SK-N-SH treated with all-trans-retinoic acid at 6 μM for 48 hours (cell line): Measurements from ENCODE around the gene UGT1A6.
"Not testable (repeated sequence)": the region's sequence is repeated elsewhere in the genome, so short reads cannot be mapped to it uniquely, and the experiment has no call there.

Source experiments
- ATAC-seq: fragments of 200-7000 bp; cut with Tn5 transposase; 3 replicates; pipeline ENCODE4 v1.9.1; 2020; ENCODE audit warnings: mild to moderate bottlenecking, moderate library complexity
- ARNTL ChIP-seq: fragments of 450-650 bp; formaldehyde crosslinking; IDR thresholded peaks from 2 replicates; pipeline ENCODE4 v1.5.0; 2020; ENCODE audit warnings: low read depth, mild to moderate bottlenecking, moderate library complexity, borderline replicate concordance
- CSDC2 ChIP-seq: fragments of 250-450 bp; sonication (Bioruptor Pico); IDR thresholded peaks from 2 replicates; pipeline ENCODE4 v1.5.0; 2020; ENCODE audit warnings: mild to moderate bottlenecking, moderate library complexity
- CSRNP3 ChIP-seq: fragments of 250-450 bp; sonication (Bioruptor Pico); IDR thresholded peaks from 2 replicates; pipeline ENCODE4 v1.5.1; 2021; ENCODE audit warnings: mild to moderate bottlenecking, moderate library complexity
- ESRRG ChIP-seq: fragments of 250-450 bp; sonication (Bioruptor Pico); IDR thresholded peaks from 2 replicates; pipeline ENCODE4 v1.6.1; 2021; ENCODE audit warnings: mild to moderate bottlenecking
- ISL1 ChIP-seq: fragments of 250-450 bp; sonication (Bioruptor Pico); IDR thresholded peaks from 2 replicates; pipeline ENCODE4 v2.1.2; 2022; ENCODE audit warnings: mild to moderate bottlenecking, moderate library complexity
- OSR1 ChIP-seq: fragments of 250-450 bp; sonication (Bioruptor Pico); IDR thresholded peaks from 2 replicates; pipeline ENCODE4 v1.8.0; 2022; ENCODE audit warnings: moderate library complexity, mild to moderate bottlenecking, inconsistent platforms
- RARB ChIP-seq: fragments of 250-450 bp; sonication (Bioruptor Pico); IDR thresholded peaks from 2 replicates; pipeline ENCODE4 v1.8.0; 2021; ENCODE audit warnings: mild to moderate bottlenecking, moderate library complexity
- TCF4 ChIP-seq: fragments of 250-450 bp; sonication (Bioruptor Pico); IDR thresholded peaks from 2 replicates; pipeline ENCODE4 v1.8.0; 2021; ENCODE audit warnings: mild to moderate bottlenecking, moderate library complexity, borderline replicate concordance
- TOX ChIP-seq: fragments of 250-450 bp; sonication (Bioruptor Pico); IDR thresholded peaks from 2 replicates; pipeline ENCODE4 v1.8.0; 2021; ENCODE audit warnings: mild to moderate bottlenecking, moderate library complexity, borderline replicate concordance
- TSHZ2 ChIP-seq: fragments of 250-450 bp; sonication (Bioruptor Pico); IDR thresholded peaks from 2 replicates; pipeline ENCODE4 v1.5.0; 2020; ENCODE audit warnings: mild to moderate bottlenecking, moderate library complexity
- ZC3H10 ChIP-seq: fragments of 250-450 bp; sonication (Bioruptor Pico); IDR thresholded peaks from 2 replicates; pipeline ENCODE4 v1.5.1; 2021; ENCODE audit warnings: mild to moderate bottlenecking, moderate library complexity
- ZFP3 ChIP-seq: fragments of 250-450 bp; sonication (Bioruptor Pico); IDR thresholded peaks from 2 replicates; pipeline ENCODE4 v1.5.0; 2020; ENCODE audit warnings: mild to moderate bottlenecking, moderate library complexity
- ZFP30 ChIP-seq: fragments of 450-650 bp; formaldehyde crosslinking; IDR thresholded peaks from 2 replicates; pipeline ENCODE4 v1.5.0; 2022; ENCODE audit warnings: mild to moderate bottlenecking, moderate library complexity
- ZNF565 ChIP-seq: fragments of 450-650 bp; formaldehyde crosslinking; conservative IDR thresholded peaks from 2 replicates; pipeline ENCODE4 v1.5.0; 2020; ENCODE audit warnings: low read depth, mild to moderate bottlenecking, moderate library complexity
- ZNF70 ChIP-seq: fragments of 450-650 bp; formaldehyde crosslinking; IDR thresholded peaks from 2 replicates; pipeline ENCODE4 v1.5.0; 2020; ENCODE audit warnings: mild to moderate bottlenecking, moderate library complexity
- ZNF8 ChIP-seq: fragments of 450-650 bp; formaldehyde crosslinking; IDR thresholded peaks from 2 replicates; pipeline ENCODE4 v1.5.0; 2020; ENCODE audit warnings: mild to moderate bottlenecking, moderate library complexity
- TF ChIP-seq, protein P1 (sequence below): fragments of 250-450 bp; sonication (Bioruptor Pico); IDR thresholded peaks from 2 replicates; pipeline ENCODE4 v1.8.0; 2021; ENCODE audit warnings: low read depth, mild to moderate bottlenecking, moderate library complexity, borderline replicate concordance
- TF ChIP-seq, protein P2 (sequence below): fragments of 250-450 bp; sonication (Bioruptor Pico); IDR thresholded peaks from 2 replicates; pipeline ENCODE4 v1.5.1; 2020; ENCODE audit warnings: low read depth, mild to moderate bottlenecking, moderate library complexity

Gene UGT1A6

DNA sequence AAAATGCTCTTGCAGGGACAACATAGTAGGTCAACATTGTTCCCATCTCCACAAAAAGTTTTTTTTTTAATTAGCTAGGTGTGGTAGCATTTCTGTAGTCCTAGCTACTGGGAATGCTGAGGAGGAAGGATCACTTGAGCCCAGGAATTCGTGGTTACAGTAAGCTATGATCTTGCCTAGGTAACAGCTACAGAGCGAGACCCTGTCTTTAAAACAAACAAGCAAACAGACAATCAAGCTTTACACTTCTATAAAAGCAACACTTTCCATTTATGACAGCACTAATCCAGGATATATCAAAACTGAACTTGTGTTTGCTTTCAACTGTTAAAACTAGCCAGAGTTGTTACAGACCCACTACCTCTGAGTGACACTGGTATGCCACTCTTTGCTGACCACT is 48.2 kb downstream of the UGT1A6 start (continued):
- TF ChIP-seq, protein P1, sequence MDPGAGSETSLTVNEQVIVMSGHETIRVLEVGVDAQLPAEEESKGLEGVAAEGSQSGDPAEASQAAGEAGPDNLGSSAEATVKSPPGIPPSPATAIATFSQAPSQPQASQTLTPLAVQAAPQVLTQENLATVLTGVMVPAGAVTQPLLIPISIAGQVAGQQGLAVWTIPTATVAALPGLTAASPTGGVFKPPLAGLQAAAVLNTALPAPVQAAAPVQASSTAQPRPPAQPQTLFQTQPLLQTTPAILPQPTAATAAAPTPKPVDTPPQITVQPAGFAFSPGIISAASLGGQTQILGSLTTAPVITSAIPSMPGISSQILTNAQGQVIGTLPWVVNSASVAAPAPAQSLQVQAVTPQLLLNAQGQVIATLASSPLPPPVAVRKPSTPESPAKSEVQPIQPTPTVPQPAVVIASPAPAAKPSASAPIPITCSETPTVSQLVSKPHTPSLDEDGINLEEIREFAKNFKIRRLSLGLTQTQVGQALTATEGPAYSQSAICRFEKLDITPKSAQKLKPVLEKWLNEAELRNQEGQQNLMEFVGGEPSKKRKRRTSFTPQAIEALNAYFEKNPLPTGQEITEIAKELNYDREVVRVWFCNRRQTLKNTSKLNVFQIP, result no peak

GRCh38 chr2:233743464-233744259 is 51.0 kb downstream of the UGT1A6 start:
- ATAC-seq, result no peak
- TF ChIP-seq ZC3H10 (no peak), CSDC2 (no peak), ISL1 (no peak), TCF4 (no peak), ZNF565 (CRISPR knock-in tag) (no peak), ZNF8 (CRISPR knock-in tag) (no peak), ZFP30 (CRISPR knock-in tag) (no peak), ZFP3 (CRISPR knock-in tag) (no peak), OSR1 (CRISPR knock-in tag) (no peak)
- TF ChIP-seq, protein P1, result no peak
- TF ChIP-seq, protein P2, sequence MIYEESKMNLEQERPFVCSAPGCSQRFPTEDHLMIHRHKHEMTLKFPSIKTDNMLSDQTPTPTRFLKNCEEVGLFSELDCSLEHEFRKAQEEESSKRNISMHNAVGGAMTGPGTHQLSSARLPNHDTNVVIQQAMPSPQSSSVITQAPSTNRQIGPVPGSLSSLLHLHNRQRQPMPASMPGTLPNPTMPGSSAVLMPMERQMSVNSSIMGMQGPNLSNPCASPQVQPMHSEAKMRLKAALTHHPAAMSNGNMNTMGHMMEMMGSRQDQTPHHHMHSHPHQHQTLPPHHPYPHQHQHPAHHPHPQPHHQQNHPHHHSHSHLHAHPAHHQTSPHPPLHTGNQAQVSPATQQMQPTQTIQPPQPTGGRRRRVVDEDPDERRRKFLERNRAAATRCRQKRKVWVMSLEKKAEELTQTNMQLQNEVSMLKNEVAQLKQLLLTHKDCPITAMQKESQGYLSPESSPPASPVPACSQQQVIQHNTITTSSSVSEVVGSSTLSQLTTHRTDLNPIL, result no peak

DNA sequence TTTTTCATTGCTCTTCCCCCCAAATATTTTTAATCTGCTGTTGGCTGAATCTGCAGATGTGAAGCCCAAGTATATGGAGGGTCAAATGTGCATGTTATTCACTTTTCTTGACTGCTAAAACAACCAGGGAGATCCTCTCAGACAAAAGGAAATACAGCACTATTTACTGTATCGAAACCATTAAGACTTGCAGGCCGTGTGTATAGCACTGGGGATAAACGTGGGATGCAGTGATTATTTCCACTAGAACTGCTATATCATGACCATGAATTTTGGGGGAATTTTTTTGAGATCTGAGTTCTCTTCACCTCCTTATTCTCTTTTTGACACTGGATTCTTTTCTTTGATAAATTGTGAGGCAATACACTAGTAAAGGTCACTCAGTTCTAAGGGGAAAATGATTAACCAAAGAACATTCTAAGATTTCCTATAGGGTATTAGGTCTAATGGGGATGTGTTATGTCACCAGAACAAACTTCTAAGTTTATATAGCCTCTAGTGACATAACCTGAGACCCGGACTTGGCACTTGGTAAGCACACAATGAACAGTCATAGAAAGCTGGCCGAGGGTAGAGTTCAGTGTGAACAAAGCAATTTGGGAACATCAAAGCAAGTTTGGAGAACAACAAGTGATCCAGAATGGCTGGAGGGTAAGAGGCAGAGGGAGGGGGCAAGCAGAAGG is 52.5 kb downstream of the UGT1A6 start:
- TF ChIP-seq CSRNP3 (CRISPR knock-in tag), result no peak
- no peak for TF ChIP-seq RARB (CRISPR knock-in tag)
- no peak for TF ChIP-seq ZNF565 (CRISPR knock-in tag)
- no peak for TF ChIP-seq TOX (CRISPR knock-in tag)
- no peak for TF ChIP-seq CSDC2
- TF ChIP-seq TCF4, result no peak
- TF ChIP-seq ZFP3 (CRISPR knock-in tag), result no peak
- TF ChIP-seq OSR1 (CRISPR knock-in tag), result no peak
- no peak for TF ChIP-seq ARNTL
- no peak for TF ChIP-seq TSHZ2 (CRISPR knock-in tag)
- no peak for TF ChIP-seq ZNF70 (CRISPR knock-in tag)
- TF ChIP-seq, protein P2, result no peak
- TF ChIP-seq ZFP30 (CRISPR knock-in tag), result no peak
- no peak for TF ChIP-seq ISL1
- TF ChIP-seq ESRRG (CRISPR knock-in tag), result no peak
- no peak for ATAC-seq

GRCh38 chr2:233745838-233746237 is 53.1 kb downstream of the UGT1A6 start:
- not testable (repeated sequence) for ATAC-seq
